BLaER1 (cell line): ENCODE results near the gene DCAF16.

Source experiments
- H3K27ac ChIP-seq: shearing (Covaris generic); formaldehyde crosslinking; 2 replicates; pipeline ENCODE4 v1.8.1; 2022
- H3K27me3 ChIP-seq: shearing (Covaris generic); formaldehyde crosslinking; 2 replicates; pipeline ENCODE4 v1.8.1; 2022
- H3K36me3 ChIP-seq: shearing (Covaris generic); formaldehyde crosslinking; 2 replicates; pipeline ENCODE4 v1.8.1; 2022
- H3K4me1 ChIP-seq: shearing (Covaris generic); formaldehyde crosslinking; 2 replicates; pipeline ENCODE4 v1.8.1; 2022
- H3K4me2 ChIP-seq: shearing (Covaris generic); formaldehyde crosslinking; 2 replicates; pipeline ENCODE4 v1.8.1; 2022
- H3K4me3 ChIP-seq: shearing (Covaris generic); formaldehyde crosslinking; 2 replicates; pipeline ENCODE4 v1.8.1; 2022
- H3K9ac ChIP-seq: shearing (Covaris generic); formaldehyde crosslinking; 2 replicates; pipeline ENCODE4 v1.8.1; 2022
- H3K9me3 ChIP-seq: shearing (Covaris generic); formaldehyde crosslinking; 2 replicates; pipeline ENCODE4 v1.8.1; 2022
- H4K20me1 ChIP-seq: shearing (Covaris generic); formaldehyde crosslinking; 2 replicates; pipeline ENCODE4 v1.8.1; 2022
- Cebpa-rat ChIP-seq: shearing (Covaris generic); IDR thresholded peaks from 2 replicates; pipeline ENCODE4 v1.8.1; 2022

Gene DCAF16

GRCh38 chr4:17814140-17814539, 3.6 kb upstream of the DCAF16 start:
- no peak for TF ChIP-seq Cebpa-rat
- Histone ChIP-seq H3K27ac (no peak overlapping the region), H3K4me2 (peak overlapping the region; percentile 15; the same call in 1 of the 2 replicates), H3K9me3 (no peaks in the 10 kb centered on the region), H3K9ac (no peak overlapping the region), H3K27me3 (no peaks in the 10 kb centered on the region), H3K36me3 (peaks cover 37% of the 10 kb centered on the region), H3K4me3 (no peak overlapping the region), H4K20me1 (peaks cover 27% of the 10 kb centered on the region), H3K4me1 (peaks cover 24% of the 10 kb centered on the region)

- Histone ChIP-seq H3K27me3 (no peaks in the 10 kb centered on the region), H4K20me1 (peaks cover 41% of the 10 kb centered on the region), H3K9me3 (no peaks in the 10 kb centered on the region), H3K9ac (peak overlapping the region; percentile 98), H3K4me3 (peak overlapping the region; percentile 90), H3K27ac (no peak overlapping the region), H3K4me1 (peaks cover 29% of the 10 kb centered on the region), H3K36me3 (peaks cover 30% of the 10 kb centered on the region), H3K4me2 (peak overlapping the region; percentile 79)
- TF ChIP-seq Cebpa-rat, result no peak
These were observed 2.2 kb upstream of the DCAF16 start for GRCh38 chr4:17812801-17813200.

GRCh38 chr4:17812125-17812524, 1.6 kb upstream of the DCAF16 start:
- Histone ChIP-seq H3K4me2 (peak overlapping the region; percentile 79), H3K27me3 (no peaks in the 10 kb centered on the region), H3K36me3 (peaks cover 36% of the 10 kb centered on the region), H3K4me1 (peaks cover 36% of the 10 kb centered on the region), H3K9me3 (no peaks in the 10 kb centered on the region), H3K27ac (peak overlapping the region; percentile 98; the same call in 1 of the 2 replicates), H3K9ac (peak overlapping the region; percentile 98), H4K20me1 (peaks cover 48% of the 10 kb centered on the region), H3K4me3 (peak overlapping the region; percentile 90)
- no peak for TF ChIP-seq Cebpa-rat

GRCh38 chr4:17811078-17811603, 584 bp upstream of the DCAF16 start:
- peak overlapping the region; percentile 79 for H3K4me2 ChIP-seq
- peak overlapping the region; percentile 98 for H3K27ac ChIP-seq
- H3K4me1 ChIP-seq, result peaks cover 42% of the 10 kb centered on the region
- no peaks in the 10 kb centered on the region for H3K9me3 ChIP-seq
- H3K27me3 ChIP-seq, result no peaks in the 10 kb centered on the region
- peak overlapping the region; percentile 90 for H3K4me3 ChIP-seq
- TF ChIP-seq Cebpa-rat, result no peak
- H3K36me3 ChIP-seq, result peaks cover 30% of the 10 kb centered on the region
- peaks cover 57% of the 10 kb centered on the region for H4K20me1 ChIP-seq
- peak overlapping the region; percentile 98 for H3K9ac ChIP-seq

GRCh38 chr4:17809667-17810066, 890 bp downstream of the DCAF16 start:
- H3K9ac ChIP-seq, result peak overlapping the region; percentile 98
- H3K27ac ChIP-seq, result peak overlapping the region; percentile 98
- peaks cover 64% of the 10 kb centered on the region for H4K20me1 ChIP-seq
- no peak for TF ChIP-seq Cebpa-rat
- H3K27me3 ChIP-seq, result no peaks in the 10 kb centered on the region
- peak overlapping the region; percentile 92 for H3K4me2 ChIP-seq
- no peaks in the 10 kb centered on the region for H3K9me3 ChIP-seq
- peaks cover 30% of the 10 kb centered on the region for H3K36me3 ChIP-seq
- peak overlapping the region; percentile 90 for H3K4me3 ChIP-seq
- H3K4me1 ChIP-seq, result peaks cover 42% of the 10 kb centered on the region

- H3K4me2 ChIP-seq, result peak overlapping the region; percentile 92
- TF ChIP-seq Cebpa-rat, result no peak
- peaks cover 80% of the 10 kb centered on the region for H4K20me1 ChIP-seq
- no peaks in the 10 kb centered on the region for H3K27me3 ChIP-seq
- peak overlapping the region; percentile 90 for H3K4me3 ChIP-seq
- no peaks in the 10 kb centered on the region for H3K9me3 ChIP-seq
- H3K36me3 ChIP-seq, result peaks cover 46% of the 10 kb centered on the region
- H3K9ac ChIP-seq, result peak overlapping the region; percentile 98
- H3K27ac ChIP-seq, result 0 out of 2 replicates have a peak overlapping the region, but pooled peaks have one; percentile 37
- H3K4me1 ChIP-seq, result peaks cover 24% of the 10 kb centered on the region
These were observed 3.1 kb downstream of the DCAF16 start for GRCh38 chr4:17807446-17807845.

GRCh38 chr4:17805580-17806155, 4.9 kb downstream of the DCAF16 start:
- Histone ChIP-seq H3K27ac (no peak overlapping the region), H3K27me3 (no peaks in the 10 kb centered on the region), H3K9ac (no peak overlapping the region), H3K4me1 (peaks cover 18% of the 10 kb centered on the region), H3K36me3 (peaks cover 64% of the 10 kb centered on the region), H3K4me2 (no peak overlapping the region), H3K9me3 (no peaks in the 10 kb centered on the region), H4K20me1 (peaks cover 97% of the 10 kb centered on the region), H3K4me3 (no peak overlapping the region)
- no peak for TF ChIP-seq Cebpa-rat

GRCh38 chr4:17797808-17798207, 12.7 kb downstream of the DCAF16 start:
- no peak overlapping the region for H3K27ac ChIP-seq
- no peak overlapping the region for H3K4me3 ChIP-seq
- no peaks in the 10 kb centered on the region for H3K4me1 ChIP-seq
- no peak for TF ChIP-seq Cebpa-rat
- no peak overlapping the region for H3K4me2 ChIP-seq
- no peaks in the 10 kb centered on the region for H3K27me3 ChIP-seq
- no peak overlapping the region for H3K9ac ChIP-seq
- no peaks in the 10 kb centered on the region for H3K9me3 ChIP-seq
- peaks cover 48% of the 10 kb centered on the region for H4K20me1 ChIP-seq
- H3K36me3 ChIP-seq, result peaks cover 94% of the 10 kb centered on the region

GRCh38 chr4:17794730-17795129, 15.8 kb downstream of the DCAF16 start:
- H3K4me1 ChIP-seq, result no peaks in the 10 kb centered on the region
- H3K27ac ChIP-seq, result no peak overlapping the region
- no peak for TF ChIP-seq Cebpa-rat
- H3K9ac ChIP-seq, result no peak overlapping the region
- peaks cover 8% of the 10 kb centered on the region; the same call in 1 of the 2 replicates for H3K9me3 ChIP-seq
- peaks cover 83% of the 10 kb centered on the region for H3K36me3 ChIP-seq
- no peak overlapping the region for H3K4me2 ChIP-seq
- no peak overlapping the region for H3K4me3 ChIP-seq
- H4K20me1 ChIP-seq, result peaks cover 19% of the 10 kb centered on the region; the same call in 1 of the 2 replicates
- no peaks in the 10 kb centered on the region for H3K27me3 ChIP-seq

- Histone ChIP-seq H3K36me3 (peaks cover 32% of the 10 kb centered on the region), H3K9me3 (peaks cover 8% of the 10 kb centered on the region; the same call in 1 of the 2 replicates), H3K4me2 (no peak overlapping the region), H3K4me3 (no peak overlapping the region), H4K20me1 (no peaks in the 10 kb centered on the region), H3K9ac (no peak overlapping the region), H3K27ac (no peak overlapping the region), H3K4me1 (peaks cover 18% of the 10 kb centered on the region), H3K27me3 (no peaks in the 10 kb centered on the region)
- TF ChIP-seq Cebpa-rat, result no peak
These were observed 21.6 kb downstream of the DCAF16 start for GRCh38 chr4:17788956-17789355.
